Measurements from ENCODE around the gene ARPIN.
"Not testable (repeated sequence)": the region's sequence is repeated elsewhere in the genome, so short reads cannot be mapped to it uniquely, and the experiment has no call there.

The ARPIN gene

DNA sequence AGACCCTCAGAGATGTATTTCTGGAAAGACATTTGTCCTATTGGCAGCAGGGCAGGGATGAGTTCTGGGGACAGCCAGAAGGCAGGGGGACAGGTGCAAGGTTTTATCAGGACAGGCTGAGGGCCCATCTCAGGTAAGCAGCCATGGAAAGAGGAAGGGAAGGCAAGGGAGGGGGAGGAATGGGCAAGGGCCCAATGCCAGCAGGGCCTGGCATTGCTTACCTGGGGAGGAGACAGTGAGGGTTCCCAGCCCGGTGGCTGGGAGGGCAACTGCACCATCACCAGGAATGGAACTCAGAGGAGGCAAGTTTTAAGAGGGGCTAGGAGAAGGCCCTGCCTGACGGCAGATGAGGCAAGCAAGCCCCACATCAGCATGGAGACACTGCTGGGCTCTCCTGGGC, 3.1 kb downstream of the ARPIN start:
- FAIRE-seq: no peak

DNA sequence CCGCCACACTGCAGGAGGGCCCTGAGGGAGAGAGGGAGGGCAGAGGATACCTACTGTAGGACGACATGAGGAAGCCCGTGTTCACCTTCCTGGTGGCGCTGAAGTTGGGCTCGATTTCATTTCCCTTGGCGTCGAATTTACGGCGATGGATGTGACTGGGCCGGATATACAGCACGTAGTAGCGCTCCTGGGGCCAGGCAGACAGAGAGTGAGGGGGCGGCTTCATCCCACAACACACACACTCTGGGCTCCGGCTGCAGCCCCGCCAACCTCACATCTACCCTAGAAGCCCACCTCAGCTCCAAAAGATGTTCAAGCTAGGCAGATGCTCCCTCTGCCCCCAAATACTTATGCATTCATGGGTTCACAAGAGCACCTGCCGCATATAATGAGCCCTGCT, 4.5 kb downstream of the ARPIN start:
- FAIRE-seq: no peak

DNA sequence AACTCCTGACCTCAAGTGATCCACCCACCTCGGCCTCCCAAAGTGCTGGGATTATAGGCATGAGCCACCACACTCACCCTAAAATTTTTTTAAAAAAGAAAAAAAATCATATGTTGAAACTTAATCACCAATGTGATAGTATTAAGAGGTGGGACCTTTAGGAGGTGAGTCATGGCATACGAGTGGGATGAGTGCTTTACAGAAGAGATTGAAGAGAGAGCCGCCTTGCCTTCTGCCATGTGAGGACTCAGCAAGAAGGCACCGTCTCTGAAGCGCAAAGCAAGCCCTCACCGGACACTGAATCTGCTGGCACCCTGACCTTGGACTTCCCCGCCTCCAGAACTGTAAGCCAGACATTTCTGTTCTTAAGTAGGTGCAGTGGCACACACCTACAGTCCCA, 5.5 kb downstream of the ARPIN start:
- FAIRE-seq: no peak

DNA sequence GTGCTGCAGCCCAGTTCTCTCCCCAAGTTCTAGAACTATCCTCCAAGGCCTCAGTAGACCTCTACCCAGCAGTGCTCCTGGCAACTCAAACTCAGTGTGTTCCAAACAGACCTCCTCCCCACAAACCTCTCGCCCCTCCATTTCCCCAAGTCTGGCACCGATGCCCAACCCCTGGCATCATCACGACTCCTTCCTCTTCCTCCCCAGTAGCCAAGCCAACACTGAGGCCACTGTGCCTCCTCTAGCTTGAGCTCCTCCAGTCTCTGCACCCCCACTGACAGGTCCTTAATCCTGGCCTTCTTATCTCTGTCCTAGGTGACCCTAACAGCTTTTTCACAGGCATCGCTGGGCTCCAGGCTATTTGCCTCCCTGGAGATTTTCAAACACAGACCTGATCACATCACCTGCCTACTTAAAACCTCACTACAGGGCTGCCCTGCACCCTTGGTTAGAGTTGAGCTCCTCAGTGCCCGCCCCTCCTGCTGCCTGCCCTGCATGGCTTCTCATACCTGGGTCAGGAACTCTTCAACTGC, 6.8 kb downstream of the ARPIN start:
- FAIRE-seq: no peak

DNA sequence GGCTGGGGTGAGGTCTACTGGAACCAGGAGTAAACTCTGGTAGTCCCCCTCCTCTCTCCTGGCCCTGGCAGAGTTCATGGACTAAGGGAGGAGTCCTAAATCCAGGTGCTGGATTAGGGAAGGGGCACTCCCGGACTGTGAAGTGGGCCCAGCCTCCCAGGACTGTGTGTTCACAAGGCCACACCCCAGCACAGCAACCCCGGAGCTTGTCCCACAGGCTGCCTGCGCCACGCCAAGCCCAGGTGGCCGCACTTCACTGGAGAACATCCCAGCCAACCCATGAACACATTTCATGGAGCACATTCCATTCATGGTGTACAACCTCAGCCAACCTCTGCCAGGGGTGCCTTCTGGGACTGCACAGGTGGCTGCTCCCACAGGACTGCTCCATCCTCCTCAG, 8.2 kb downstream of the ARPIN start:
- FAIRE-seq: no peak

DNA sequence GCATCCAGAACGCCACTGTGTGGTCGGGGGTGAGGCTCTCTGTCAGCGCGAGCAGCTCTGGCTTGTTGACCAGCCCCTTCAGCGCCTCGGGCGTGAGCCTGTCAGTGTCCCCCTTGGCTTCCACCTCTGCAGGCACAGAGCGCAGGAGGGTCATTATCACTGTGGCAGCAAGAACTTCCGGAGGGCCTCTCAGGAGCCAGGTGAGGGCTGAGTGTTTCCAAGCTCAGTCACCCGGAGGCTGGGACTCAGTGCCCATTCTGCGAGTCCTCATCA, 9.0 kb downstream of the ARPIN start:
- FAIRE-seq: no peak

DNA sequence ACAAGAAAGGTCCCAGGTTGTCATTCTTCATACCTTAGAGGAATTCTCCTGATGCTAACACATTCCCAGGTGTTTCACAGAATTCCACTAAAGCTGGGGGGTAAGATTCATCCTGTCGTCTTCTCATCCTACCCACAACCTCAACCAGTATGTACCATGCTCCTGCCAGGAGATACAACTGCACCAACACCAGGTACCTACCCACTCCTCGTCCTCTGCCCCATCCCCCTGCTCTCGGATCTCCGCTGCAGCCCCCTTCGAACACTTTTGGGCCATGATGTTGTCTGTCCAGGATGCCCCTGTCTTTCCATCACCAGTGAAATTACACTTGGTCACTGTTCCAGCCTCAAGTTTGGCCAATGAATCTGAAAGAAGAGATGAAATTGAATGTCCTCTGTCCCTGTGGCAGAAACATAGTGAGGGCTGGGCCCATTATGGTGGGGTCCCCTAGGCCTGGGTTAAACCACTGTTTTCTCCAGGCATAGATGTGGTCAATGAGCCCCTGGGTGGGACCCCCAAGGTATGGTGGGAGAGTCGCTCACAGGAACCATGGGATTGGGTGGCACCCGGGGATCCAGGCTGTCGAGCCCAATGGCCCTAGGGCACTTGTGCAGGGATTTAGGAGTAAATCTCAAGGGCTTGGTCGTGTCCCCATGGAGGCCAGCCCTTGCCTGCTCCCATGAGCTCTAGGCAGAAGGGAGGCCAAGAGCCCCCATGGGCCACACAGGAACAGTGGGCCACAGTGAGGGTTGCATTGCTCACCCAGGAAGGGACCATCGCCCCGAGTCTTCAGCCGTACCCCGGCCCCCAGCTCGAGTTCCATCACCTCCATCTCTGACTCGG, 9.5 kb downstream of the ARPIN start:
- FAIRE-seq: no peak

DNA sequence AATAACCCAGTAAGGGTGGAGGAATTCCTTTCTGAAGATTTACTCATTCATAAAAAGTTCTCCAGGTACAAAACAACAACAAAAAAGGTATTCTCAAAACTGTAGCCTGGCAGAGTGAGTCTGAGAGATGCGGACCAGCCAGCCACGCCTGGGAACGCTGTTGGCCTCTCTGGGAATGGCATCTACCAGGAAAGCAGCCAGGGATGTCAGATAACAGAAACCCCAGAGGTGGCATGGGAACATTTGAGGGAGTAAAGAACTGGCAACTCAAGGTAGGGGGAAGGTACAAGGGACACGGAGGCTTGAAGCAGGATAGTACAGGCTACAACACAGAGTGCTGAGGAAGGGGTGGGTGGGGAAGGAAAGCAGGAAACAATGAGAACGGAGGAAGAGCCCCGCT, 11.9 kb downstream of the ARPIN start:
- no peak for FAIRE-seq

DNA sequence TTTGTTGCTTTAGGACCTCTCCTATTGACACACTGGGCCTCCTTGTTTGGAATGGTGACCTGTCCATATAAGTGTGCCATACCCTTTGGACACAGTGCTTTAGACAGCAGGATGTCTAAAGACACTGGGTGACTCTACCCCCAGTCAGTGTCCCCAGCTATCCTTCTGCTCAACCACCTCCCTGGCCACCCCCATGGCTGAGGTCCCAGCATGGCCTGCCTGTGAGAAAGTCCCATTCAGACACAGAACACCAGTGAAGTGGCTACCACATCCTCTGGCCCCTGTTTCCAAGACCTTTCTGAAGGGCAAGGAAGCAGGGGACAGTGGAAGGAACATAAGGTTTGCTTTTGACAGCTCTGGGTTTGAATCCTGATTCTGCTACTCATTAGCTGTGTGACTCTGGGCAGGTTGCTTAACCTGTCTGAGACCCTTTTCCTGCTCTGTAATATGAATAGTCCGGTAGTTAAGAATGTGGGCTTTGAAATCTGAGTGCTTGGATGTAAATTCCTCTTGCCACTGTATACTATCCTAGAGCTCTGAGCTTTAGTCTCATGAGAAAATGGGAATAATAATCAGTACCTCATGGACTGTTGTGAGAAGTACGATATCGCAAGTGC, 12.7 kb downstream of the ARPIN start:
- FAIRE-seq: no peak

DNA sequence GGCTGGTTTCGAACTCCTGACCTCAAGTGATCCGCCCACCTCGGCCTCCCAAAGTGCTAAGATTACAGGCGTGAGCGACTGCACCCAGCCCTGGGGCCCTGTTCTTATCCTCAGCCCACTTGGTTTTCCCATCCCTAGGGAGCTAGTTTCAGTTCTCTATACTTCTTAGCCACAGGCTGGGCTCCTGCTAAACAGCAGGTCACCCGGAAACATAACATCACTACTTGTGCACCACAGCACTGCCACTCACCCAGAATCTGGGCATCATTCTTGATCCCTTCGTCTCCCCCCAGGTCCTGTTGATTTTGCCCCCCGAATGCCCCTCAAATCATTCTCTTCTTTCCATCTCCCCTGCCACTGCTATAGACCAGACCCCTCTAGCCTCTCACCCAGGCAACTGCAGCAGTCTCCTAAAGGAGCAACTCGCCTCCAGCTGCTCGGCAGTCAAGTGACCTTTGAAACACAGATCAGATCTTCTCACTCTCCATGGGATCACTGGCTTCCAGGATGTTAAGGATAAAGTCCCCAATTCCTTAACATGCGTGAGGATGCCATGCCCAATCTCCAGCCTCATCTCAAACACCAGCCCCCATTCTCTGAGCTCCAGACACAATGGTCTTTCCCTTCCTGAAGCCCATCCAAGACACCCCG, 13.3 kb downstream of the ARPIN start:
- no peak for FAIRE-seq

DNA sequence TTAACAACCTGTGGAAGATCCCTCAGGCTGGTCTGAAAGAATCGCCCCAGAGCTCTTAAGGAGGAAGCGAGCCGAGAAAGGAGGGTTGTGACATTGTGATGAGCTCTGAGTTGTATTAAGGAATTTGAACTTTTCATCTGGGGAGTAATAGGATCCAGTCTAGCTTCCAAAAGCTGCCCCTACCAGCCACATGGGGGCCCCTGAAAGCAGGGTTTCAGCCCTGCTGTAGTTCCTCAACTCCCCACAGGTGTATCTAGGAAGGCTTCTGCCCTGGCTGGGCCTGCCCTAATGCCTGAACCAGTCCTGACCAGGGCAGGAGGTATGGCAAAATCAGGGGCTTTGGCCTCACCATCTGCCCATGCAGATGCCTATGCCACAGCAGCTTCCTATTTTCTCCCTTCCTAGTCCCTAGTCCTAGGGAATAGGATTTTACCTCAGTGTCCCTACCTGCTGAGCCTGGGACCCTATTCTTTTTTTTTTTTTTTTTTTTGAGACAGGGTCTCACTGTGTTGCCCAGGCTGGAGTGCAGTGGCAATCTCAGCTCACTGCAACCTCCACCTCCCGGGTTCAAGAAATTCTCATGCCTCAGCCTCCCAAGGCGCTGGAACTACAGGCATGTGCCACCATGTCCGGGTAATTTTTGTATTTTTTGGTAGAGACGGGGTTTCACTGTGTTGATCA, 14.0 kb downstream of the ARPIN start:
- FAIRE-seq: no peak

DNA sequence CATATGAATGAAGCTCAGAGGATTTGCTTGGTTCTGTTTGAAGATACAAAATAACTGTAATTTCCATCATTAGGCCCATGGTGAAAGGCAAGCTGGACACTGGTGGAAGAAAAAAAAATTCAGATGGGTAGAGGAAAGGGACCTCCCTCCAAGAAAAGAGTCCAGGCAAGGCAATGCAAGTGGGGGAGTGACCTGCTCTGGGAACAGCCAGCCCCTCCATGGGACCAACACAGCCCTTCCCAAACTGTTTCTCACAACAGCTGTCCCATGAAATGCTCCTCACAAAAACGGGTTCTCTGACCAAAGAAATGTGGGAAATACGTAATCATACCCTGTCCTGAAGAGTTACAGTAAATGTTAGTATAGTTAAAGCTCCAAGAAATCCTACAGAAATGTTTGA, 14.6 kb downstream of the ARPIN start:
- no peak for FAIRE-seq

DNA sequence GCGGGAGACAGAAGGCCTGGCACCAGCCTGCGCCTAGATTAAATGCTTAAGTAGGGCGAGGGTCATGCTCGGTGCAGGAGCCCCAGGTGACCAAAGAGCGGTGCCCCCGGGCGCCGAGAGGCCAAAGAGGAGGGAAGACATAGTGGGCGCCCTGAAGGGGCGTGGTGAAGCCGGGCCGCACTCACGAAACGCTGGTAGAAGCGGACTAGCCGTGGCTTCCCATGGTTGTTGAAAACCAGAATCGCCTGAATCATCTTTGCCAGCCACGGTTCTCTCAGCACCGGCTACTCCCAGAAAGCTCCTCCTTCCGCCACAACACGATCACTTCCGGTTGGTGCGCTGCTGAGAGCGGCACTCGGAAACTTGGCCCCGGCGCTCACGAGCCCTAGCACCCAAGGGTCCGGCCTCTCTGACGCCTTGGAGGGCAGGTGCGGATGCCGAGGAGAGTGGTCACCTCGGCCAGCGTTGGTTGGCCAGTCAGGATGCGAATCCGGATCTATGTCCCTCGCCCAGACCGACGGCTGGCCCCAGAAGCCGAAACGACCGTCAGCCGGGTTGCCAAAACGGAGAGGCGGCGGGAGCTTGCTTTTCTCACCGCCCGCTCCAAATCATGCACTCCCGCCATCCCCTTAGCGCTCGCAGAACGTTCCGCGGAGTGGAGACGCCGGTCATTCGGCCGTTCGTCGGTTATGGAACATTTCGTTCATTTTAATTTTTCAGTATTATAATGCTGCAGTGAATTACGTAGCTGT, 18.9 kb downstream of the ARPIN start, which contains the start of gene AP3S2:
AP3S2 (minus strand) TSS at position 299 of the 752 bp plus-strand sequence; CDS start at position 254, 45 bp downstream.
- FAIRE-seq: no peak

DNA sequence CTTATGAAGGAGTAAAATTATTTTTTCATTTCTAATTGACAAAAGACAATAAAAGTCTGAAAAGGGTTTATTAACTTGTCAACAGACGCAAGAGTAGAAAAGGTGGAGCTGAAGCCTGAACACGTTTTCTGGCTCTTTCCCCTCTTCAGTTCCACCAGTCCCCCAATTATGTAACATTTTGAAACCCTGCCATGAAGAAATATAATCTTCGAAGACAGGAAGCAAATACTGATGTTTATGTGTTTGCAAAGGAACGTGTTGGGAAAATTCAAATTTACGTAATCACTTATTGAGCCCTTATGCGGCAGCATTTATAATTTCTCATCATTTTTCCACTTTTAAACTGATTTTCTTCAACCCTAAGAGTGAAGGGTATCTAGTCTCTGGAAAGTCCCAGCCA, 19.7 kb downstream of the ARPIN start:
- FAIRE-seq: no peak

DNA sequence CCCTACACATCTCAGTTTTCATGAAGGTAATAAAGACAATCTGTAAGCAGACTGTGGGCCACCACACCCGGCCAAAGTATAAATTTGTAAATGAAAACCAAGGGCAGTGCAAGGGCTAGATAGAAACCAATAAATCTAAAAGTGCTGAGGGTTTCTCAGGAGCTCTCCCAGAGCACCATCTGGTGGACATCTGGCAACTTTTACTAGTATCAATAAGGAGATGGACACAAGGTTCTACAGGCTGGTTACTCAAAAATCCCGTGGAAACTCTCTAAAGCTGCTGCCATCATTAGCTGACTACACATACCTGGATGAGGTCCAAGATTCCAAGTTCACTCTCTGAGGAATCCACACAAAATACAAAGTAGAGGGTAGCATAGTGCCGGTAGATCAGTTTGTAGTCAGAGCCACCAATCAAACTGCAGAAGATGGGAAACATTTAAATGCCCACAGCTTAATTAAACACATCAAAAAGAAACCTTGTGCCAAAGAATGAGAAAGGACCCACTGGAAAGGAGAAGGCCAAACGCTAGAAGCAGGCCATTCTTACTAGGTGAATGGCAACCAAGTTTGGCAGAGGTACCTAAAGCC, 24.4 kb downstream of the ARPIN start:
- FAIRE-seq: no peak

DNA sequence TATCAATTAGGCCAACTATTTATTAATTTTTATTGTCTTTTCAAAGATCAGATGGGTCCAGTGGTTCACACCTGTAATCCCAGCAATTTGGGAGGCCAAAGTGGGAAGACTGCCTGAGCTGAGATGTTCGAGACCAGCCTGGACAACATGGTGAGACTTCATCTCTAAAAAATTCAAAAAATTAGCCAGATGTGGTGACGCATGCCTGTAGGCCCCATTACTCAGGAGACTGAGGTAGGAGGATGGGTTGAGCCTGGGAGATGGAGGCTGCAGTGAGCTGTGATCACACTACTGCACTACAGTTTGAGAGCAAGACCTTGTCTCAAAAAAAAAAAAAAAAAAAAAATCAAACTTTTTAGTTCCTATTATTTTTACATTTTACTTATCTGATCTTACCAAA, 27.1 kb downstream of the ARPIN start:
- FAIRE-seq: no peak

DNA sequence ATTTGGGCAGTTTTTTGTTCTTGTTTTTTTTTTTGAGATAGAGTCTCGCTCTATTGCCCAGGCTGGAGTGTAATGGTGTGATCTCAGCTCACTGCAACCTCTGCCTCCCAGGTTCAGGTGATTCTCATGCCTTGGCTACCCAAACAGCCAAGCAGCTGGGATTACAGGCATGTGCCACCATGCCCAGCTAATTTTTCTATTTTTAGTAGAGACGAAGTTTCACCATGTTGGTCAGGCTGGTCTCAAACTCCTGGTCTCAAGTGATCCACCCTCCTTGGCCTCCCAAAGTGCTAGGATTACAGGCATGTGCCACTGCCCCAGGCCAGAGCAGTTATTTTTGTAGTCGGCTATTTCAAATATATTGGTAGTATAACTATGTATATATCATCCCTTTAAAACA, 27.6 kb downstream of the ARPIN start:
- not testable (repeated sequence) for FAIRE-seq

DNA sequence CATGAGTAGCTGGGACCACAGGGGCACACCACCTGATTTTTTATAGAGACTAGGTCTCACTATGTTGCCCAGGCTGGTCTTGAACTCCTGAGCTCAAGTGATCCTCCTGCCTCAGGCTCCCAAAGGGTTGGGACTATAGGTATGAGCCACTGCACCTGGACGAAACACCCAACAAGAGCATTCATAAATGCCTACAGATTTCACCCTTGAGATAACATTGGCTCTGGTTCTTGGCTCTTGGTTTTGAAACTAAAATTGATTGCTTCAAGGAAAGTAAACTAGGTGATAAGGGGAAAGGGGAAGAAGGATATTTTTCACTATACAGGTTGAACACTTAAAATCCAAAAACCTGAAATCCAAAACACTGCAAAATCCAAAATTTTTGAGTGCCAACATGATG, 29.2 kb downstream of the ARPIN start:
- FAIRE-seq: no peak

DNA sequence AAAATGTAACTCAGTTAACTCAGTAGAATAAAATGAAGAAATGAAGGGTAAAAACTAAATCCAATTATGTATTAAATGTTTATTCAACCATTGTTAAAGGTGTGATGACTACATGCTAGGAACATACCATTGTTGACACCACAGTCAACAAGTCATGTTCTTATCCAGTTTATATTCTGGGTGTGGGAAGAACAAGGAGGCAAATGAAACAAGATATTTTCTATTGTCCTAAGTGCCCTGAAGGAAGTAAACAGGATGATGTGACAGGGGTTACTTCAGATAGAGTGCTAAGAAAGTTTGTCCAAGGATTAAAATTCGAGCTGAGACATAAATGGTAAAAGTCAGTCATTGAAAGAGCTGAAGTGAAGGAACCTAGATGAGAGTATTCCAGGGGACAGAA, 32.0 kb downstream of the ARPIN start:
- no peak for FAIRE-seq

DNA sequence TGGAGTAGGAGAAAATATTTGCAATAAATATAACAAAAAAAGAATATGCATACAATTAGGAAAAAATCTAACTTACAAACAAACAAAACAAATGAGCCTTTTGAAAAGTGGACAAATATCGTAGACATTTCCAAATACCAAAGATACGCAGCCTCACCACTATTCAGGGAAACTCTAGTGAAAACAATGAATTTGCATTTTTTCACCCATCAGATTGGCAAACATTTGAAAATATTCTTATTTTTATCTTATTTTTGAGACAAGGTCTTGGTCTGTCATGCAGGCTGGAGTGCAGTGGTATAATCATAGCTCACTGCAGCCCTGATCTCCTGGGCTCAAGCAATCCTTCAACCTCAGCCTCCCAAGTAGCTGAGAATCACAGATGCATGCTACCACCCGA, 34.4 kb downstream of the ARPIN start:
- FAIRE-seq: no peak

DNA sequence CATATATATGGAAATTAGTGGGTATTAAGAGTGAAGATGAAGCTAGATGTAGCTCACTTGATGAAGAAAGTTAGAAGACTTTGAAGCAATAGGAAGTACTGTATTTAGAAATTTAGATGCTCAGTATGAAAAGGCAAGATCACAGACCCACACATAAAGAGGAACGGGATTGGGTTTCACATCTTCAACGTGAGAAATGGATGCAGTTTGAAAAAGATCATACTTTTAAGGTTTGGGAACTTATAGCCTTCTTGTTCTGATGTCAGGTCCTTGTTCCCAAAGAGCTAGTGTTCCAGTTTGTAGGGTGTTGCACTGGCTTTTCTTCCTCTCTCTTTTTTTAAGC, 35.7 kb downstream of the ARPIN start:
- no peak for FAIRE-seq

DNA sequence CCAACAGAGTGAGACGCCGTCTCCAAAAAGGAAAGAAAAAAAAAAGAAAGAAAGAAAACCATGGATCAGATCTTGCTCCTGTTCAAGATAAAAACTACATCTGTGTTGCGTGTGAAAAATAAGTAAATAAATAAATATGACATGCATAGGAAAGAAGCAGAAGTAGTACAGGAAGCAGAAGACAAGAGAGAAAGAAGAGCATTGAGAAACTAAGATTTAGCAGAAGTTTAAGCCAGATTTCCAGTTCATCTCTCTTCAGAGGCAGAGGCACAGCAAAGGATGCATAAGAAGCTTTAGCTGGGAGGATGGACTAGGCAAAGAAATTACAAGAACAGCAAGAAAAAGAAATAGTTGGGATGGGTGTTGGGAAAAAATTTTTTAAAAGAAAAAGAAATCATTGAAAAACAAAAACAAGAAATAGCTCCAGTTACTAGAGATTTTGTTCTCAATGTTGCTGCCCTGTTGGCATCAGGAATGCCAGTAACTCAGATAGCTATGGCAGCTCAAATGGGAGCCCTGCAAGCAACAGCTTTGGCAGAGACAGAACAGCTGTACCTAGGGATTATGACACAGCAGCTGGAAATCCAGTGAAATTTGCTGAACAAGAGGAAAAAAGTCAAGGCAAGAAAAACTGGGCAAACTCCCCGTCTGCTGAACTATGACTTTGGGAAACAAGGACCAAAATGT, 36.2 kb downstream of the ARPIN start:
- FAIRE-seq: no peak
